Measurements from ENCODE around the gene HOOK2. TPM values are rescaled to one million over a fixed set of nuclear protein-coding genes. Genes with fewer than 3 reads are reported as not detected.

Gene HOOK2
- total RNA-seq, 1 donor from 2014 or later, result 30.3 TPM

GRCh38 chr19:12784394-12784870, 9.1 kb upstream of the HOOK2 start:
- Mint-ChIP-seq H3K27me3 (ENCODE audit: unreplicated experiment) (peaks cover 16% of the 10 kb centered on the region), H3K36me3 (ENCODE audit: low read depth, unreplicated experiment) (no peaks in the 10 kb centered on the region), H3K27ac (ENCODE audit: unreplicated experiment) (no peak overlapping the region), H3K9me3 (ENCODE audit: unreplicated experiment) (no peaks in the 10 kb centered on the region), H3K4me1 (ENCODE audit: unreplicated experiment) (peaks cover 21% of the 10 kb centered on the region), H3K4me3 (ENCODE audit: unreplicated experiment) (no peak overlapping the region)
- TF ChIP-seq CTCF (IDR thresholded peaks at IDR 0.05; ENCODE audit: unreplicated experiment), result no peak
- no peak for DNase-seq (ENCODE audit: low spot score)

GRCh38 chr19:12783849-12784393, 8.6 kb upstream of the HOOK2 start:
- Mint-ChIP-seq H3K27me3 (ENCODE audit: unreplicated experiment) (peaks cover 15% of the 10 kb centered on the region), H3K4me1 (ENCODE audit: unreplicated experiment) (peaks cover 22% of the 10 kb centered on the region), H3K9me3 (ENCODE audit: unreplicated experiment) (no peaks in the 10 kb centered on the region), H3K4me3 (ENCODE audit: unreplicated experiment) (peak overlapping the region; percentile 84), H3K36me3 (ENCODE audit: low read depth, unreplicated experiment) (no peaks in the 10 kb centered on the region), H3K27ac (ENCODE audit: unreplicated experiment) (peak overlapping the region; percentile 95)
- no peak for TF ChIP-seq CTCF (IDR thresholded peaks at IDR 0.05; ENCODE audit: unreplicated experiment)
- no peak for DNase-seq (ENCODE audit: low spot score)

GRCh38 chr19:12783291-12783848, 8.0 kb upstream of the HOOK2 start:
- Mint-ChIP-seq H3K36me3 (ENCODE audit: low read depth, unreplicated experiment) (peaks cover 4% of the 10 kb centered on the region), H3K27ac (ENCODE audit: unreplicated experiment) (peak overlapping the region; percentile 95), H3K27me3 (ENCODE audit: unreplicated experiment) (peaks cover 18% of the 10 kb centered on the region), H3K9me3 (ENCODE audit: unreplicated experiment) (no peaks in the 10 kb centered on the region), H3K4me3 (ENCODE audit: unreplicated experiment) (peak overlapping the region; percentile 84), H3K4me1 (ENCODE audit: unreplicated experiment) (peaks cover 23% of the 10 kb centered on the region)
- DNase-seq (ENCODE audit: low spot score), result no peak
- TF ChIP-seq CTCF (IDR thresholded peaks at IDR 0.05; ENCODE audit: unreplicated experiment), result no peak

GRCh38 chr19:12782424-12783290, 7.3 kb upstream of the HOOK2 start:
- Mint-ChIP-seq H3K4me1 (ENCODE audit: unreplicated experiment) (peaks cover 19% of the 10 kb centered on the region), H3K27ac (ENCODE audit: unreplicated experiment) (peak overlapping the region; percentile 94), H3K9me3 (ENCODE audit: unreplicated experiment) (no peaks in the 10 kb centered on the region), H3K36me3 (ENCODE audit: low read depth, unreplicated experiment) (peaks cover 4% of the 10 kb centered on the region), H3K27me3 (ENCODE audit: unreplicated experiment) (peaks cover 13% of the 10 kb centered on the region), H3K4me3 (ENCODE audit: unreplicated experiment) (peak overlapping the region; percentile 87)
- DNase-seq (ENCODE audit: low spot score), result peak; percentile 84
- no peak for TF ChIP-seq CTCF (IDR thresholded peaks at IDR 0.05; ENCODE audit: unreplicated experiment)

GRCh38 chr19:12782174-12782423, 6.7 kb upstream of the HOOK2 start:
- Mint-ChIP-seq H3K9me3 (ENCODE audit: unreplicated experiment) (no peaks in the 10 kb centered on the region), H3K4me3 (ENCODE audit: unreplicated experiment) (peak overlapping the region; percentile 87), H3K27me3 (ENCODE audit: unreplicated experiment) (peaks cover 13% of the 10 kb centered on the region), H3K27ac (ENCODE audit: unreplicated experiment) (peak overlapping the region; percentile 94), H3K36me3 (ENCODE audit: low read depth, unreplicated experiment) (peaks cover 4% of the 10 kb centered on the region), H3K4me1 (ENCODE audit: unreplicated experiment) (peaks cover 19% of the 10 kb centered on the region)
- TF ChIP-seq CTCF (IDR thresholded peaks at IDR 0.05; ENCODE audit: unreplicated experiment), result no peak
- no peak for DNase-seq (ENCODE audit: low spot score)

Data from endothelial cell (in vitro differentiated cells).